ENCODE data around the gene TMEM171.

TMEM171 gene

GRCh38 chr5:73154208-73155006 is 34.0 kb downstream of the TMEM171 start:
- ATAC-seq (no peak), DNase-seq (no peak)
- no peaks in the 10 kb centered on the region for H3K9me3 Mint-ChIP-seq
- peaks cover 11% of the 10 kb centered on the region for H3K4me1 Mint-ChIP-seq
- H3K27ac Mint-ChIP-seq, result no peak overlapping the region
- no peak overlapping the region for H3K4me3 Mint-ChIP-seq
- peaks cover 100% of the 10 kb centered on the region for H3K27me3 Mint-ChIP-seq

DNA sequence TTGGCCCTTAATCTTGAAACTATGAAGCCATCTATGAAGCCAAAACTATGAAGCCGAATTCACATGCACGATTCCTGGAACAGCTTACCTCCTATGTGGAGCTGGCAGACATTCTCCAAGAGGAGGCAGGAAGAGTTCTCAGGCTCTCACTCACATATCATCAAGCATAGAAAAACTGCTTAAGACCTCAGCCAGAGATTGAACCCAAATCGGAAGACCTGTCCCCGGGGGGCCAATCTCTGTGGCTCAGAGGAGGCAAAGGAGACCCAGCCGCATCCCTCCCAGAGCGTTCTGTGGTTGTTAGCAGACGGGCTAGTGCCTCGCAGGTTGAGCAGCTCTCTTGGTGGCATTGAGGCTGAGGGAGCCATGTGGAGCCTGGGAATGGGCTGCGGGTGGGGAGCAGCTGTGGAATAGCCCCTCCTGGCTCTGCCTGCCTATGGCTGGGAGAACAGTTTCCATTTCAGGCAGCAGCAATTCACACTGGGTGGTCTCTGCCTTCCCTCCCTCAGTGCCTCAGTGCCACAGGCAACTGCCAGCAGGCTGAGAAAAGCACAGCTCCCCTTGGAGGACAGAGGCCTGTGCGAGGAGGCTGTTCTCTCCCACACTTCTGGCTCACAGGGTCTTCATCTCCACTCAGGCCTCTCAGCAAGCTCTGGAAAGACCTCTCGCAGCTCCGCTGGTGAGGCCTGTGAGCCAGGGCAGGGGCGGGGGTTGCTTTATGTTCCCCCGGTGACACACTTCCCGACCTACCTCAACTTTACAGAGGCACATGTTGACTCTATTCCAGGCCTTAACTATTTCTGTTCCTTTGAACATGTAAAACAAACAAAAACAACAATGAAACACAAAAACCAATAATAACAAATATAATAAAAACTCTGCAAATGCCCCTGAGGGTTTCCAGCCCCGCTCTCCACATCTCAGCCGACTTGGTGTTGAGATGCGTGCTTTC is 35.2 kb downstream of the TMEM171 start:
- ATAC-seq, result no peak
- Mint-ChIP-seq H3K4me1 (peaks cover 23% of the 10 kb centered on the region), H3K4me3 (no peak overlapping the region), H3K27ac (no peak overlapping the region), H3K27me3 (peaks cover 95% of the 10 kb centered on the region), H3K9me3 (no peaks in the 10 kb centered on the region)
- DNase-seq, result no peak

DNA sequence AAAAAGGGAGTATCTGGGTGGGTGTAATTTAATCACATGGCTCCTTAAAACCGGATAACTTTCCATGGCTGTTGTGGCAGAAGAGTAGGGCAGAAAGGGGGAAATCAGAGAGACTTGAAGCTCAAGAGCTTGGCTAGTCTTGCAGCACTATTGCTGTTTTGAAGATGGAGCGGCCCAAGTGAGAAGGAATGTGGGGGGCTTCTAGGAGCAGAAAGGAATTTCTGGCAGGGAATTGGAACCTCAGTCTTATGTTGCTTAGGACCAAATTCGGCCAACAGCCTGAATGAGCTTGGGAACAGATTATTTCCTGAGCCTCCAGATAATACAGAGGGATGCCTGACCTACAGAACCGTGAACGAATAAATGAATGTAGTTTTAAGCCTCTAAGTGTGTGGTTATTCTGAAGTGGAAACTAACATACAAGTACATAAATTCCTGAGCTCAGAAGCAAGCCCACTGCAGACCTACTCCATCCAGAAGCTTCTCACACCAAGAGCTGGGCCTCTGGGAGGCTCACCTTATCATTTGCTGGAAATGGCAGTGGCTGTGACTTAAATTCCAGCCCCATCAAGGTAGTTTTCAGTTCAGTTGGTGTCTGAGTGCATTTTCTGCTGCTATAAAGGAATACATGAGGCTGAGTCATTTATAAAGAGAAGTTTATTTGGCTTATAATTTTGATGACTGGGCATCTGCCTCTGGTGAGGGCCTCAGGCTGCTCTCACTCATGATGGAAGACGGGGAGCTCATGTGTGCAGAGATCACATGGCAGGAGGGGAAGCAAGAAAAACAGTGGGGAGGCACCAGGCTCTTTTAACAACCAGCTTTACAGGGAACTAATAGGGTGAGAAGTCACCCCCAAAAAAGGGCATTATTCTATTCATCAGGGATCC is 37.3 kb downstream of the TMEM171 start:
- peaks cover 33% of the 10 kb centered on the region for H3K4me1 Mint-ChIP-seq
- no peak for DNase-seq
- H3K4me3 Mint-ChIP-seq, result no peak overlapping the region
- no peak overlapping the region for H3K27ac Mint-ChIP-seq
- no peaks in the 10 kb centered on the region for H3K9me3 Mint-ChIP-seq
- ATAC-seq, result no peak
- H3K27me3 Mint-ChIP-seq, result peaks cover 88% of the 10 kb centered on the region

GRCh38 chr5:73158313-73158712 is 37.9 kb downstream of the TMEM171 start:
- Mint-ChIP-seq H3K4me3 (no peak overlapping the region), H3K27ac (no peak overlapping the region), H3K9me3 (no peaks in the 10 kb centered on the region), H3K4me1 (peaks cover 33% of the 10 kb centered on the region), H3K27me3 (peaks cover 88% of the 10 kb centered on the region)
- DNase-seq (no peak), ATAC-seq (no peak)

DNA sequence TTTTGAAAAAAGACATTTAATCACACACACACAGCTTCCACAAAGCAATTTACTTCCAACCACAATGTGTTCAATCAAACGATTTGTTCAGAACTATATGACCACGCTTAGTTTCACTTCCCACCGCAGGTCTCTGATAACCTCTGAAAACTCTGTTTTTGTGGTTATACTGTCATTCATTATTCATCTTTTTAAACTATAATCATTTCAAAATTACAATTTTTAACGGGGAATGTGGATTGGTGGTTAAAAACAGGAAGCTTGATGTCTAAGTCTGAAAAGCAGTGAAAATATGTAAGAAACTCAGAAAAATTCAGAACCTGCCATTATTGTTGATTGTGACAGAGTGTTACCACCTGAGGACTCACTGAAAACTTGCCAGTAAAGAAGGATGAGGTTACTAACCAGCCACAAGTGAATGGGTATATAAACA is 39.9 kb downstream of the TMEM171 start:
- H3K27ac Mint-ChIP-seq, result no peak overlapping the region
- H3K9me3 Mint-ChIP-seq, result no peaks in the 10 kb centered on the region
- ATAC-seq, result peak; percentile 98
- peak overlapping the region in 1 of 2 donors; percentile 42 for H3K4me3 Mint-ChIP-seq
- H3K4me1 Mint-ChIP-seq, result peaks cover 33% of the 10 kb centered on the region
- peaks cover 85% of the 10 kb centered on the region for H3K27me3 Mint-ChIP-seq
- peak; percentile 68 to 80 for DNase-seq

GRCh38 chr5:73170522-73170921 is 50.1 kb downstream of the TMEM171 start:
- DNase-seq (peak in 1 of 2 donors; percentile 40), ATAC-seq (peak; percentile 28)
- no peak overlapping the region for H3K27ac Mint-ChIP-seq
- H3K27me3 Mint-ChIP-seq, result peaks cover 95% of the 10 kb centered on the region
- peaks cover 6% of the 10 kb centered on the region for H3K4me1 Mint-ChIP-seq
- no peak overlapping the region for H3K4me3 Mint-ChIP-seq
- peaks cover 0 to 7% of the 10 kb centered on the region in 2 donors for H3K9me3 Mint-ChIP-seq

- Mint-ChIP-seq H3K9me3 (peaks cover 0 to 7% of the 10 kb centered on the region in 2 donors), H3K4me3 (no peak overlapping the region), H3K27me3 (peaks cover 95% of the 10 kb centered on the region), H3K4me1 (peaks cover 6% of the 10 kb centered on the region), H3K27ac (no peak overlapping the region)
- no peak for ATAC-seq
- no peak for DNase-seq
Observed at GRCh38 chr5:73171495-73171894, 51.1 kb downstream of the TMEM171 start.

- DNase-seq, result no peak
- no peak within 1 kb of the TSS for H3K27ac Mint-ChIP-seq
- no peak for ATAC-seq
- no peak within 1 kb of the TSS for H3K4me3 Mint-ChIP-seq
- peaks cover 6% of the 10 kb centered on the region for H3K4me1 Mint-ChIP-seq
- peaks cover 0 to 6% of the 10 kb centered on the region in 2 donors for H3K9me3 Mint-ChIP-seq
- peaks cover 95% of the 10 kb centered on the region for H3K27me3 Mint-ChIP-seq
Observed at GRCh38 chr5:73172951-73173350, 52.6 kb downstream of the TMEM171 start, which contains the start of gene TMEM174. TSS of gene TMEM174 (plus strand) at chr5:73173193. CDS start at chr5:73173244, 51 bp downstream.

DNA sequence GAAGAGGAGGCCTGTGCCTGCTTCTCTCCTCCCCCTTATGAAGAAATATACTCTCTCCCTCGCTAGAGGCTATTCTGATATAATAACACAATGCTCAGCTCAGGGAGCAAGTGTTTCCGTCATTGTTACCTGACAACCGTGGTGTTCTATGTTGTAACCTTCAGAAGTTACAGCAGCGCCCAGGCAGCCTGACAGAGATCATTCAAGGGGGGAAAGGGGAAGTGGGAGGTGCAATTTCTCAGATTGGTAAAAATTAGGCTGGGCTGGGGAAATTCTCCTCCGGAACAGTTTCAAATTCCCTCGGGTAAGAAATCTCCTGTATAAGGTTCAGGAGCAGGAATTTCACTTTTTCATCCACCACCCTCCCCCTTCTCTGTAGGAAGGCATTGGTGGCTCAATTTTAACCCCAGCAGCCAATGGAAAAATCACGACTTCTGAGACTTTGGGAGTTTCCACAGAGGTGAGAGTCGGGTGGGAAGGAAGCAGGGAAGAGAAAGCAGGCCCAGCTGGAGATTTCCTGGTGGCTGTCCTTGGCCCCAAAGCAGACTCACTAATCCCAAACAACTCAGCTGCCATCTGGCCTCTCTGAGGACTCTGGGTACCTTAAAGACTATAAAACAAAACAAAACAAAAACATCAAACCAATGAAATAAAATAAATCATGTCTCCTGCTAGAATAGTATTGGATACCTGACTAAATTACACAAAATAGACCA is 53.9 kb downstream of the TMEM171 start:
- Mint-ChIP-seq H3K27me3 (peaks cover 95% of the 10 kb centered on the region), H3K4me1 (peaks cover 6% of the 10 kb centered on the region), H3K9me3 (no peaks in the 10 kb centered on the region), H3K4me3 (no peak overlapping the region), H3K27ac (no peak overlapping the region)
- no peak for ATAC-seq
- no peak for DNase-seq

- no peak for DNase-seq
Observed at GRCh38 chr5:73176250-73176649, 55.9 kb downstream of the TMEM171 start.

GRCh38 chr5:73178265-73178664 is 57.9 kb downstream of the TMEM171 start:
- Mint-ChIP-seq H3K27ac (no peak overlapping the region), H3K9me3 (no peaks in the 10 kb centered on the region), H3K4me1 (no peaks in the 10 kb centered on the region), H3K27me3 (peaks cover 93% of the 10 kb centered on the region), H3K4me3 (no peak overlapping the region)
- no peak for ATAC-seq
- DNase-seq, result no peak

More at GRCh38 chr5:73176250-73176649, 55.9 kb downstream of the TMEM171 start:
- Mint-ChIP-seq H3K9me3 (no peaks in the 10 kb centered on the region), H3K27me3 (peaks cover 100% of the 10 kb centered on the region), H3K4me1 (no peaks in the 10 kb centered on the region), H3K27ac (no peak overlapping the region), H3K4me3 (no peak overlapping the region)
- no peak for ATAC-seq

- Mint-ChIP-seq H3K4me3 (no peak overlapping the region), H3K27me3 (peaks cover 93% of the 10 kb centered on the region), H3K4me1 (no peaks in the 10 kb centered on the region), H3K27ac (no peak overlapping the region), H3K9me3 (peaks cover 5 to 6% of the 10 kb centered on the region in 2 donors)
- DNase-seq (no peak), ATAC-seq (no peak)
Observed at GRCh38 chr5:73179730-73180129, 59.4 kb downstream of the TMEM171 start.

GRCh38 chr5:73180566-73180965 is 60.2 kb downstream of the TMEM171 start:
- H3K4me3 Mint-ChIP-seq, result no peak overlapping the region
- H3K9me3 Mint-ChIP-seq, result peaks cover 5 to 9% of the 10 kb centered on the region in 2 donors
- H3K4me1 Mint-ChIP-seq, result no peaks in the 10 kb centered on the region
- H3K27ac Mint-ChIP-seq, result no peak overlapping the region
- ATAC-seq, result no peak
- H3K27me3 Mint-ChIP-seq, result peaks cover 90% of the 10 kb centered on the region
- DNase-seq, result no peak

Data from stimulated activated naive CD8-positive, alpha-beta T cell treated with anti-CD3 and anti-CD28 coated beads, Interleukin-15, amount 100 ng/mL, for 72 hours (primary cell).